IMR-90 (cell line): Measurements from ENCODE around the gene MYO3B.

ENCODE experiments used
- BHLHE40 ChIP-seq: fragments of 150-350 bp; IDR thresholded peaks from 2 replicates; pipeline ENCODE4 v1.6.1; 2016; ENCODE audit warnings: mild to moderate bottlenecking, low read depth, low read length
- CEBPB ChIP-seq: IDR thresholded peaks from 2 replicates; pipeline ENCODE4 v1.6.1; 2012; ENCODE audit warnings: low read depth, low read length, improper control_type of control experiment
- CTCF ChIP-seq: conservative IDR thresholded peaks from 2 replicates; pipeline ENCODE4 v1.5.1; 2012; ENCODE audit warnings: mild to moderate bottlenecking, low read depth, low read length, improper control_type of control experiment
- FOS ChIP-seq: fragments of 150-350 bp; IDR thresholded peaks from 2 replicates; pipeline ENCODE4 v1.6.1; 2016; ENCODE audit warnings: low read depth, low read length
- MXI1 ChIP-seq: IDR thresholded peaks from 2 replicates; pipeline ENCODE4 v1.6.1; 2012; ENCODE audit warnings: low read depth, mild to moderate bottlenecking, low read length, moderate library complexity, borderline replicate concordance
- NFE2L2 ChIP-seq: fragments of 150-350 bp; IDR thresholded peaks from 2 replicates; pipeline ENCODE4 v1.6.1; 2016; ENCODE audit warnings: low read depth, mild to moderate bottlenecking, low read length
- POLR2A ChIP-seq: IDR thresholded peaks from 2 replicates; pipeline ENCODE4 v1.6.1; 2012; ENCODE audit warnings: mild to moderate bottlenecking, low read depth, low read length
- RAD21 ChIP-seq: IDR thresholded peaks from 2 replicates; pipeline ENCODE4 v1.6.1; 2012; ENCODE audit warnings: low read length, improper control_type of control experiment
- RCOR1 ChIP-seq: IDR thresholded peaks from 2 replicates; pipeline ENCODE4 v1.6.1; 2012; ENCODE audit warnings: mild to moderate bottlenecking, low read length, improper control_type of control experiment; ENCODE audit not compliant: insufficient replicate concordance
- RFX5 ChIP-seq: IDR thresholded peaks from 2 replicates; pipeline ENCODE4 v1.8.0; 2012; ENCODE audit warnings: low read depth, mild to moderate bottlenecking, low read length, moderate library complexity
- SMC3 ChIP-seq: fragments of 150-350 bp; IDR thresholded peaks from 2 replicates; pipeline ENCODE4 v1.6.1; 2016; ENCODE audit warnings: low read depth, mild to moderate bottlenecking, antibody characterized with exemption, low read length, moderate library complexity
- USF2 ChIP-seq: fragments of 150-350 bp; IDR thresholded peaks from 2 replicates; pipeline ENCODE4 v1.6.1; 2017; ENCODE audit warnings: mild to moderate bottlenecking, antibody characterized with exemption, low read length, low read depth
- TF ChIP-seq, protein P1 (sequence below): fragments of 150-350 bp; IDR thresholded peaks from 2 replicates; pipeline ENCODE4 v1.6.1; 2016; ENCODE audit warnings: low read depth, mild to moderate bottlenecking, low read length, moderate library complexity, borderline replicate concordance

- TF ChIP-seq MXI1 (no peak), BHLHE40 (no peak), CTCF (peak; percentile 61), RAD21 (peak; percentile 64), POLR2A (no peak), CEBPB (peak; percentile 60; the same call in 1 of the 2 replicates), USF2 (no peak), RFX5 (no peak), RCOR1 (no peak), FOS (no peak), SMC3 (peak; percentile 38; the same call in 1 of the 2 replicates), NFE2L2 (no peak)
- TF ChIP-seq, protein P1, sequence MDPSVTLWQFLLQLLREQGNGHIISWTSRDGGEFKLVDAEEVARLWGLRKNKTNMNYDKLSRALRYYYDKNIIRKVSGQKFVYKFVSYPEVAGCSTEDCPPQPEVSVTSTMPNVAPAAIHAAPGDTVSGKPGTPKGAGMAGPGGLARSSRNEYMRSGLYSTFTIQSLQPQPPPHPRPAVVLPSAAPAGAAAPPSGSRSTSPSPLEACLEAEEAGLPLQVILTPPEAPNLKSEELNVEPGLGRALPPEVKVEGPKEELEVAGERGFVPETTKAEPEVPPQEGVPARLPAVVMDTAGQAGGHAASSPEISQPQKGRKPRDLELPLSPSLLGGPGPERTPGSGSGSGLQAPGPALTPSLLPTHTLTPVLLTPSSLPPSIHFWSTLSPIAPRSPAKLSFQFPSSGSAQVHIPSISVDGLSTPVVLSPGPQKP, result no peak
Measured at GRCh38 chr2:170235860-170236679, 58.1 kb downstream of the MYO3B start.
